Measurements from ENCODE around the gene IFT122. TPM values are rescaled to one million over a fixed set of nuclear protein-coding genes. Genes with fewer than 3 reads are reported as not detected.
A peak's percentile ranks its signal among the peaks of the same experiment; 100 is the strongest.
"Not testable (repeated sequence)": the region's sequence is repeated elsewhere in the genome, so short reads cannot be mapped to it uniquely, and the experiment has no call there.

IFT122 gene, protein sequence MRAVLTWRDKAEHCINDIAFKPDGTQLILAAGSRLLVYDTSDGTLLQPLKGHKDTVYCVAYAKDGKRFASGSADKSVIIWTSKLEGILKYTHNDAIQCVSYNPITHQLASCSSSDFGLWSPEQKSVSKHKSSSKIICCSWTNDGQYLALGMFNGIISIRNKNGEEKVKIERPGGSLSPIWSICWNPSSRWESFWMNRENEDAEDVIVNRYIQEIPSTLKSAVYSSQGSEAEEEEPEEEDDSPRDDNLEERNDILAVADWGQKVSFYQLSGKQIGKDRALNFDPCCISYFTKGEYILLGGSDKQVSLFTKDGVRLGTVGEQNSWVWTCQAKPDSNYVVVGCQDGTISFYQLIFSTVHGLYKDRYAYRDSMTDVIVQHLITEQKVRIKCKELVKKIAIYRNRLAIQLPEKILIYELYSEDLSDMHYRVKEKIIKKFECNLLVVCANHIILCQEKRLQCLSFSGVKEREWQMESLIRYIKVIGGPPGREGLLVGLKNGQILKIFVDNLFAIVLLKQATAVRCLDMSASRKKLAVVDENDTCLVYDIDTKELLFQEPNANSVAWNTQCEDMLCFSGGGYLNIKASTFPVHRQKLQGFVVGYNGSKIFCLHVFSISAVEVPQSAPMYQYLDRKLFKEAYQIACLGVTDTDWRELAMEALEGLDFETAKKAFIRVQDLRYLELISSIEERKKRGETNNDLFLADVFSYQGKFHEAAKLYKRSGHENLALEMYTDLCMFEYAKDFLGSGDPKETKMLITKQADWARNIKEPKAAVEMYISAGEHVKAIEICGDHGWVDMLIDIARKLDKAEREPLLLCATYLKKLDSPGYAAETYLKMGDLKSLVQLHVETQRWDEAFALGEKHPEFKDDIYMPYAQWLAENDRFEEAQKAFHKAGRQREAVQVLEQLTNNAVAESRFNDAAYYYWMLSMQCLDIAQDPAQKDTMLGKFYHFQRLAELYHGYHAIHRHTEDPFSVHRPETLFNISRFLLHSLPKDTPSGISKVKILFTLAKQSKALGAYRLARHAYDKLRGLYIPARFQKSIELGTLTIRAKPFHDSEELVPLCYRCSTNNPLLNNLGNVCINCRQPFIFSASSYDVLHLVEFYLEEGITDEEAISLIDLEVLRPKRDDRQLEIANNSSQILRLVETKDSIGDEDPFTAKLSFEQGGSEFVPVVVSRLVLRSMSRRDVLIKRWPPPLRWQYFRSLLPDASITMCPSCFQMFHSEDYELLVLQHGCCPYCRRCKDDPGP
- 10 to 100 TPM; 39.1 to 61.1 (median 46.7) TPM for polyA plus RNA-seq (ENCODE audit: insufficient read length in 3 of 3)

DNA sequence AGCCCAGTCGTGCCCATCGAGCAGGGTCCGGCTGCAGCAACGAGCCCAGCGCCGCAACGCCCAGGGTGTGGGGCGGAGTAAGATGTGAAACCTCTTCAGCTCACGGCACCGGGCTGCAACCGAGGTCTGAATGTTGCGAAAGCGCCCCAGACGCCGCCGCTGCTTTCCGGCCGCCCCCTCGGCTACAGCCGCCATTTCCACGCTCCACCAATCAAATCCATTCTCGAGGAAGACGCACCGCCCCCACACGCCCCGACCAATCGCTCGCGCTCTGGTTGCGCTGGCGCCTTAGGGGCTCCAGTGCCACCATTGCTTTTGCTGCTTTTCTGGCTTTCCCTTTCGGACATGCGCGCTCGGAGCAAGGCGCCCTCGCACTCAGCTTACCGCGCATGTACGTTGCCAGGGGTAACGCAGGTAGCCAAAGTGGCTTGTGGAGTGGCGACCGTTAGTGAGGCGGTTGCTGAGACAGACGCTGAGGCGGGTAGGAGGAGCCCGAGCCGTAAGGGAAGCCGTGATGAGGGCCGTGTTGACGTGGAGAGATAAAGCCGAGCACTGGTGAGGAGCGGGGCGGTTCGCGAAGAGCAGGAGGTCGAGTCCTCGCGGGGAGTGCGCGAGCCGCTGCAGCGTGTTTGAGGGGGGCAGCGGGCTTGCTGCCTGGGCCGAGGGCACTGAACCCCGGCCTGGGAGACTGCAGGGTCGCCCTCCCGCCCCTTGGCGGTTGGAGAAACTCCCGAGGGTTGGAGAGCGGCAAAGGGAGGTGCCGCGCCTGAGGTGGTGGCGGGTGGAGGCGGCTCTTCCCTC lies at the start of gene IFT122, which contains the start of gene MBD4:
Gene IFT122, plus strand, starts transcription at position 408 of the 801 bp plus-strand sequence. Its CDS starts 107 bp downstream, at position 515.
Gene MBD4, minus strand, starts transcription at position 132 of the 801 bp plus-strand sequence. Its CDS starts 115 bp downstream, at position 17.
- DNase-seq (ENCODE audit: low read depth in 3 of 3, low spot score in 2 of 3): peak; percentile 88 to 95 (median 89)

DNA sequence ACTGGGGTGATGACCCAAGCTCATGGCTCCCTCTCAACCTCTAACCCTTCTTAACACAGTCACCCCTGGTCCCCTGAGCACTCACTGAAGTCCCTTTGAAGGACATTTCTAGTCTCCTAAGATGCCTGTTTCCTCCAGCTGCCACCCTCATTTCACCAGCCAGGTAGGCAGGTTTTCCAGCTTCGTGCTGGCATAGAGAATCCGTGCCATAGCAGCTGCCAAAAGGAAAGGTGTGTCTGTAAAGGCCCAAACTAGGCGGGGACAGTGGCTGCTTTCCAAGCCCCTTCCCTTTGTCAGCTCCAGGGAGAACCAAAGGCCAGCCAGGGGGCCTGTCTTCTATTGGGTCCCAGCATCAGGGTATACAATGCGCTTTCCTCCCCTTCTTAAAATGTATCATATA lies 48.4 kb upstream of the IFT122 start:
- DNase-seq (ENCODE audit: low read depth in 3 of 3, low spot score in 2 of 3): not testable (repeated sequence)

DNA sequence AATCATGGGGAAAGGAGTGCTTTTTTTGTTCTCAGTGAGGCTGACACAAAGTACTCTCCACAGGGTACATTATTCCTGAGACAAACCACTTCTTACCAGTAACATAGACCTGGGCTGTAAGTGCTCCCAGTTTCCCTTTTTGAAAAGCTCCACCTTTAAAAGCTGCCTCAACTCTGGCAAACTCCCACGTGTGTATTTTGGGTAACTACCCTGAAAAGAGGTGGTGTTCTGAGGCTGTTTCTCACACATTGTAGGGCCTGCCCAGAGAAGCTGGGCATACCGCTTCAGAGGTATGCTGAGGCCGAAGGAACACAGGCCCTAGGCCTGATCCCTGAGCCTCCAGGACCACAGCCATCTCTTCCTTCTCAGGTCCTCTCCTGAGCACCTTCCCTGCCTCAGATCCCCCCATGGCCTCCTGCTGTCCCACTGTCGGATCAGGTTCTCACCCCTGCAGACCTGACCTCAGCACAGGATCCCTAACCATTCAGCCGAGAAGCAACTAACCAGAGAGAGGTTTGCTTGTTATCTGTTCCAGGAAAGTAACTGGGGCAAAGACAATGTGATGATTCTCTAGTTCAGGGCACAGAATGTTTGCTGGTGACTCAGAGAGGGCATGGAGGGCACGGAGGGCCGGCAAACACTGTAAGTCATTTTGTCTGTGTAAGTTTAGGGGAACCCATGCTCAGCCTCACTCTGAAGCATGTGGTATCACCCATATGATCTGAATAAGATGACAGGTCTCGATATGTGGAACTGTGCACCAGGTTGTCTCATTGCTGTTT lies 47.7 kb upstream of the IFT122 start:
- DNase-seq (ENCODE audit: low read depth in 3 of 3, low spot score in 2 of 3): not testable (repeated sequence)

DNA sequence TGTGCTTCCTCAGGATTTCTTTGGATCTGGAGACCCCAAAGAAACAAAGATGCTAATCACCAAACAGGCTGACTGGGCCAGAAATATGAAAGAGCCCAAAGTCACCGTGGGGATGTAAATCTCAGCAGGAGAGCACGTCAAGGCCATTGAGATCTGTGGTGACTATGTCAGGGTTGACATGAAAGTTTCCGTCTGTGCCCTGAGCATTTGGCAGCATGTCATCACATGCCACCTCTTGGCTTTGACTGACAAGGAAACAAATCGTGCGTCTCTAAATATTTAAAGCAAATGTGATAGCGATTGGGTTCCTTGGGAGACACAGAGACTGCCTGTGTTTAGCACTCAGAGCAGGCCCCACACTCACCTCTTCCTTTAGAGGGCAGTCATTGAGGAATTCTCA lies 46.8 kb upstream of the IFT122 start:
- DNase-seq (ENCODE audit: low read depth in 3 of 3, low spot score in 2 of 3): no peak

DNA sequence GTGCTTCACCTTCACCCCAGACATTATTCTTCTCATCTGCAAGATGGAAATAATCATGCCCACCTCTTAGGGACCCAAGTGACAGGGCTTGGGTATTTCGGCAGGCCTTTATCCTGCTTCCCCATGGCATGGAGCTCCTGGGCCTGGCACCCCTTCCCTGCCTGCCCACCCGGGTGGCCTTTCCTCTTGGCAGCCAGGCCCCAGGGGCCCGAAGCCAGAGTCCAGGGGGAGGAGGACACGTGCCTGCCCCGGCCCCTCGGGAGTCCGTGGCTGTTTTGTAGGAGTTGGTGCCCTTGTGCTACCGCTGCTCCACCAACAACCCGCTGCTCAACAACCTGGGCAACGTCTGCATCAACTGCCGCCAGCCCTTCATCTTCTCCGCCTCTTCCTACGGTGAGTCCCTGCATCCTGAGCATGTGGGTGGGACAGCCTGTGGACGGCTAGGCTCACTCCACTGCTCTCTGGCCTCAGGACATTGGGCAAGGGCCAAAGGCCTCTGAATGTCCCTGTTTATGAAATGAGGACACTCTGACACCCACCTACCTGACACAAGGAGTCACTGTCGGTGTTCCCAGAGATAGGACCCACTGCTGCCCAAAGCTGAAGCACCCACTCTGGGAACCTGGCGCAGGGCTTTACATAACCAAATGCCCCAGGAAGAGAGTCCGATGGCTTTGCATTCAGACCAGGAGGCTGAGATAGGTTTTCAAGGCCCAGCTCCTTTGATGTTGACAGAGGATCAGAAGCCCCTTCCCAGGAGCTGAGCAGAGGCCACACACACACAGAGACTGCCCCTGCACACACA lies 46.1 kb upstream of the IFT122 start:
- DNase-seq (ENCODE audit: low read depth in 3 of 3, low spot score in 2 of 3): not testable (repeated sequence)

DNA sequence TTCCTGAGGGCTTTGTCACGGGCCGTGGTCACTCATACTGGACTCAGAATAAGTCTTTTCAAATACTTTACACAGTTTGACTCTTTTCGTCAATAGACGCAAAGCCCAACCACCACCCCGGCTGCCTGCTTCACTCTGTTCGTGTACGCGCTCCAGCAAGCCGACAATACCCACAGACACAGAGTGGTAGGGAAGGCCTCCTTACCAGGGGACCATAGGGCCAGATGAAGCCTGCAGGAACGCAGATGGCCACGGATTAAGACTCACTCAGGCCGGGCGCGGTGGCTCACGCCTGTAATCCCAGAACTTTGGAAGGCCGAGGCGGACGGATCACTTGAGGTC lies 41.2 kb upstream of the IFT122 start:
- DNase-seq (ENCODE audit: low read depth in 3 of 3, low spot score in 2 of 3): no peak

DNA sequence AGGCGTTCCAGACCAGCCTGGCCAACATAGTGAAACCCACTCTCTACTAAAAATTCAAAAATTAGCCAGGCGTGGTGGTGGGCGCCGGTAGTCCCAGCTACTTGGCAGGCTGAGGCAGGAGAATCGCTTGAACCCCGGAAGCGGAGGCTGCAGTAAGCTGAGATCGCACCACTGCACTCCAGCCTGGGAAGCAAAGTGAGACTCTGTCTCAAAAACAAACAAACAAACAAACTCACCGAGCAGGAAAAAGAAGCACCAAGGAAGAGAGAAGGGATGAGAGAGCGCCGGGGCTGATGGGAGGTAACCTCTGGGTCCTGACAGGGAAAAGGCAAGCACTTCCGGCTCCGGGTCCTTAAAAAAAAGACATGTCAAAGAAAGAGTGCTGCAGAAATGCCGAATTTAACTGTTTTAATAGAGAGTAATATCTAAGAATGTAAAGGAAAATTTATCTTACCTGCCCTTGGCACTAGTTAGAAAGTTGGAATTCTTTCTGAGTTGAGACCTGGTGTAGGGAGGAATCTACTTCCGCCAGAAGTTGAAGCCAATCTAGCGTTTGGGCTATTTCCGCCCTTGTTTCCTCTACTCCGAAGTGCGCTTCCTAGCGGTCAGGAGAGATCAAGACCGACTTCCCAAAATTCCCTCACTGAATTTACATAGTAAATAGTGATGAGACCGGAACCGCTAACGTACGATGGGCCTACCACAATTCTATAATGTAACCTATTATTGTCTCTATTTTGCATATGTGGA lies 40.7 kb upstream of the IFT122 start:
- DNase-seq (ENCODE audit: low read depth in 3 of 3, low spot score in 2 of 3): peak; percentile 95 to 96 (median 96)

DNA sequence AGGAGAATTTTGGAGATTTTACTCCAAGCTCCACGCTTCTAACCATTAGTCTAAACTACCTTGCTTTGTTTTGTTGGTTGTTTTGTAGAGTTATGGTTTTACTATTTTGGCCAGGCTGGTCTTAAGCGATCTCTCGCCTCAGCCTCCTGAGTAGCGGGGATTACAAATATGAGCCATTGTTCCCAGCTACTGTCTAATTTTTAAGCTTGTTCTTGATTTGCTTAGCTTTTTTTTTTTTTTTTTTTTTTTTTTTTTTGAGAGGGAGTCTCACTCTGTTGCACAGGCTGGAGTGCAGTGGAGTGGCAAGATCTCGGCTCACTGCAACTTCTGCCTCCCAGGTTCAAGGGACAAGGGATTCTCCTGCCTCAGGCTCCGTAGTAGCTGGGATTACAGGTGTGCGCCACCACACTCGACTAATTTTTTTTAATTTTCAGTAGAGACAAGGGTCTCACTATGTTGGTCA lies 40.1 kb upstream of the IFT122 start:
- no peak for DNase-seq (ENCODE audit: low read depth in 3 of 3, low spot score in 2 of 3)

DNA sequence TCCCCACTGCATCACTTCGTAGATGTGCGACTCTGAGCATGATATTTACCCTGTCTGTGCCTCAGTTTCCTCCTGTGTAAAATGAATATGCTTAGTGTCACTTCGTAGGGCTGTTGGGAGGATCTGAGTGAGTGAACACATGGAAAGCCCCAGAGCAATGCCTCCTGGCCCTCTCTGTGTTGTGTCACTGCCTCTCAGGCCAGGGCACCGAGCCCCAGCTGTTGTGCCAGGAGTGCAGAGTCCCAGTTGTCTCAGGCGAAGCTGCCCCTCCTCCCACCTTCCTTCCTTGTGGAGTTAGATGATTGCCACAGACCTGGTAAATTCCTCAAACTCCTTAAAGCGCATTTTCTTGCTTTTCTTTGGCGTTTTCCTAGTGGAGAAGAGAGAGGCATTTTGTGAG lies 37.8 kb upstream of the IFT122 start:
- no peak for DNase-seq (ENCODE audit: low read depth in 3 of 3, low spot score in 2 of 3)

DNA sequence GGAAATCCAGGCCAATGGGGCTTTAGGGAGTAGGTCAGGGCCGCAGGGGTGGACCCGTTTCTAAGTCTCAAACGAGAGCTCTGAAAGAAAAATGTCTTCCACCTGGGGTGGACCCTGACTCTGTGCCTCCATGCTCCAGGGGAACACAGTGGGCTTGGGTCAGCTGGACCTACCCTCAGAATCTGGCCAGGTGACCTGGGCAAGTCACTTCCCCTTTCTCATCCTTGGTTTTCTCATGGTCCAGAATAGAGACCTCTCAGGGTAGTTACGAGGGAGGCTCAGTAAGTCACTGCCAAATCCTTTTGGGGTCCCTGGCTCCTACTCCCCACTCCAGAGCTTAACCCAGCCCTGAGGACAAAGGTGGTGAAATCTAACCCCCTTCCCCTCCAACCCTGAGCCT lies 37.4 kb upstream of the IFT122 start:
- DNase-seq (ENCODE audit: low read depth in 3 of 3, low spot score in 2 of 3): no peak

DNA sequence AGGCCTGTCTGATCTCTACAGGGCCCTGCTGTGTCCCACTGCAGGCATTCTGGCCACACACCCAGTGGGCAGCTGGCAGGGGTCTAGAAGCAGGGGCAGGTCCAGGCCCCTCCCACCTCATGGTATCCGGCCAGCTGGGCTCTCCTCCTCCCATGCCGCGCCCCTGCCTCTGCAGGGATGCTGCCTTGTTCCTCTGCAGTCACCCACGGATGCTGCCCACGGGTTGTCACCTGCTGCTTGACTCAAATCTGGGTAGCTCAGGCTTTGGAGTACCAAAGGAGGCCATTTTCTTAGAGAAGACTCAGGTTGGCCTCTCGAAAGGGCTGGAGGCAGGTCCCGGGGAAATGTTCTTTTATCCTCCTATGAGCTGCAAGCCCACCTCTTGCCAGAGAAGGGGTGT lies 36.6 kb upstream of the IFT122 start:
- no peak for DNase-seq (ENCODE audit: low read depth in 3 of 3, low spot score in 2 of 3)

DNA sequence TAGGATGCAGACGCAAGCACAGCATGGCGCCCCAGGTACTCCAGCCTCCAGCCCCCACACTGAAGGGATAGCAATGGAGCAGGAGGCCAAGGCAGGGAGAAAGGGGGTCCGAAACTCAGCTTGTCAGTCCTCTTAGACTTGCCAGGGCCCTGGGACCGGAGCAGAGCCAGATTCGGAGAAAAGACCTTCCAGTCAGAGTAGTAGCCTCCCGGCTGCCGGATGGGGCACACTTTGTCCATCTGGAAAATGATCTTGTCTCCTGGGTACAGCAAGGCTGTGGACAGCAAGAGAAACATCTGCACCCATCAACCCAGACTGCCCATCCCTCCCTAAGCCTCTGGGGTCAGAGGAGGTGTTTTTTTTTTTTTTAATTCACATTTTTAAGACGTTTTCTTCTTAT lies 35.9 kb upstream of the IFT122 start:
- no peak for DNase-seq (ENCODE audit: low read depth in 3 of 3, low spot score in 2 of 3)

DNA sequence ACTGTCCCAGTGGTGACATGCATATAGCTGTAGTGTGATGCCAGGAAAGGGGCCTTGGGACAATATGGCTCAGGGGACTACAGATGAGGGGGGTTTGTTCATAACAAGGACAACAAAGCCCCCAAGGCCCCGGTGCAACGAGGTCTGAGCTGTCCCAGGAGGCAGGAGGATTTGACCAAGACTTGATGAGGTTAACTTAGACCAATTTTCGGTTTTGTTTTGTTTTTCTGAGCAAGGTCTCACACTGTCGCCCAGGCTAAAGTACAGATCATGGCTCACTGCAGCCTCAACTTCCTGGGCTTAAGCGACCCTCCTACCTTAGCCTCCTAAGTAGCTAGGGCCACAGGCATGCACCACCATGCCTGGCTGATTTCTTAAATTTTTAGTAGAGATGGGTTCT lies 35.4 kb upstream of the IFT122 start:
- no peak for DNase-seq (ENCODE audit: low read depth in 3 of 3, low spot score in 2 of 3)

DNA sequence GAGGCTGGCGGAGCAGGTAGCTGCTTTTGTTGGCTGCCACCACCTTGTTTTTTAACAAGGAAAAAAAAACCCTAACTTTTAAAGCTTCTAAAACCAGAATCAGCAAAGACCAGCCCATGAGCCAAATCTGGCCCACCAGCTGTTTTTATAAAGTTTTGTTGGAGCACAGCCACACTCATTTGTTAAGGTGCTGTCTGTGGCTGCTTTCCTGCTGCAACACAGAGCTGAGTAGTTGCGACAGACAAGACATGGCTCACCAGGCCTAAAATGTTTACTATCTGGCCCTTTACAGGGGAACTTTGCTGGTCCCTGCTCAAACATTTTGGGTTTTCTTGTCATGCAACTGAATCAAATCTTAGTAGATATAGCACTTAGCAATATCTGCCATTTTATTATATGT lies 30.5 kb upstream of the IFT122 start:
- no peak for DNase-seq (ENCODE audit: low read depth in 3 of 3, low spot score in 2 of 3)

DNA sequence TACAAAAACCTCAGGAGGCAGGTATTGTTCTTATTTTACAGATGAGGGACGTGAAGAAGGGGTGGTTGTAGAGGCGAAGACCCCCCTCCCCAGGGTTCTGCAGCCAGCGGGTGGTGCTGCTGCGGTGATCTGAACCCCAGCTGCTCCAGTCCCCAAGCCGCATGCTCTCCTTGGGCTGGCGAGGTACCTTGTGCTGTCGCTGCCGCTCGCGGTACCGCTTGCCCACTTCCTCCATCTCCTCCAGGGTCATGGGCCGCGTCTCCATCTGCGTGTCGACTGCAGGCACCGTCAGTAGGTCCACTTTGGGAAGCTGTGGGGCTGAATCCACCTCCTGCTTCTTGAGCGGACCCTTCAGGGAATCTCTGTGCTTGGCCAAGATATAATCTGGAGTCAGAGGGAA lies 29.1 kb upstream of the IFT122 start:
- DNase-seq (ENCODE audit: low read depth in 3 of 3, low spot score in 2 of 3): no peak

DNA sequence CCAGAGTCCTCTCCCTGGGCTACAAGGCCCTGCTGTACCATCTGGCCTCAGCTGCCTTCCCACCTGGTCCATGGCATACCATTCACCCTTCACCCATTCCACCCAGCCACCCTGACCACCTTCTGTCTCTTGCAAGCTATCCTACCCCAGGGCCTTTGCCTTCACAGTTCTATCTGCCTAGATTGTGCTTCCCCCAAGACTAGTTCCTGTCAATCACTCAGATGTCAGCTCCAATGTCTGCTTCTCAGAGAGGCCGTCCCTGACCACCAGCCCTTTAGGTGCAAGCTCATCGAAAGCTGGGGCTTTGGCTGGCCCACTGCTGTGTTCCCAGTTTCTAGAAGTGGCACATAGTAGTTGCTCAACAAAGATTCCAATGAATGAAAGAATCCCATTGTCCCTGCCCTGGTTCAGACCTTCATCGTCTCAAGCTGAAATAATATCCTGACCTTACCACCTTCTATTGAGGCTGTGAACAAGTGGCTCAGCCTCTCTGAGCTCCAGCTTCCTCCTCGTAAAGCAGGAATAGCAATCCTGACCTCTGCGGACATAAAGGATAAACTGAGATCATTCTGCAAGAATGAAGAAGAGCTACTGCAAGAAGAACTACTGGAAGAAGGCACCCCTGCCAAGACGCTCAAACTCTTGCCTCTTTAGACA lies 27.4 kb upstream of the IFT122 start:
- no peak for DNase-seq (ENCODE audit: low read depth in 3 of 3, low spot score in 2 of 3)

DNA sequence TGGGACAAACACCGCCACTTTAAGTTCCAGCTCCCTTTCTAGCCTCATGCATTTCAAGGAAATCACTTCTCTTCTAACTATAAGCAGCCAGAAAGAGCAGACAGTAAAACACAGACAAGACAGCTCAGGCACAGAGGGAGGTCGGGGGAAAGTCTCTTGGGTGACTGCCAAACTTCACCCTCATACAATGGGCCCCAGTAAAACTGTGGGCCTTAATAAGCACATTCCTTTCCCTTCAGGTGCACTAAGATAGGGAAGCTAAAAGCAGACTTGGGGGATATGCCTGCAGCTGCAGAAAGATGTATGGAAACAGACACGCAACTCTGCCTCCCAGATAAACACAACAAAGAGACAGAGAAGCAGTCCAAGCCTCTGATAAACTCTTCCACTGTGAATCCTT lies 26.8 kb upstream of the IFT122 start:
- not testable (repeated sequence) for DNase-seq (ENCODE audit: low read depth in 3 of 3, low spot score in 2 of 3)

All from right renal cortex interstitium (tissue), 3 donors.